Mononuclear cell (primary cell): ENCODE measurements around the gene PDZRN4. TPM values are rescaled to one million over a fixed set of nuclear protein-coding genes. Genes with fewer than 3 reads are reported as not detected.

Source experiments
- H3K27me3 ChIP-seq: 2 replicates; pipeline ENCODE4 v1.6.0; 2011; ENCODE audit warnings: low read length, control low read depth; ENCODE audit not compliant: insufficient read depth
- H3K4me1 ChIP-seq: 2 replicates; pipeline ENCODE4 v1.5.1; 2011; ENCODE audit warnings: mild to moderate bottlenecking, low read length, control low read depth; ENCODE audit not compliant: insufficient read depth
- H3K4me3 ChIP-seq: 2 replicates; pipeline ENCODE4 v1.5.1; 2011; ENCODE audit warnings: mild to moderate bottlenecking, low read length, moderate library complexity
- H3K9me3 ChIP-seq: 2 replicates; pipeline ENCODE4 v1.5.1; 2011; ENCODE audit warnings: low read depth, mild to moderate bottlenecking, control low read depth, low read length
- total RNA-seq: library from RNA; depleted of rRNA; stranded (reverse); fragments of >200 nt; gene quantifications from one replicate; pipeline ENCODE4 v1.2.3, GENCODE V29; 2012

PDZRN4 gene
- total RNA-seq, 1 donor: not detected

DNA sequence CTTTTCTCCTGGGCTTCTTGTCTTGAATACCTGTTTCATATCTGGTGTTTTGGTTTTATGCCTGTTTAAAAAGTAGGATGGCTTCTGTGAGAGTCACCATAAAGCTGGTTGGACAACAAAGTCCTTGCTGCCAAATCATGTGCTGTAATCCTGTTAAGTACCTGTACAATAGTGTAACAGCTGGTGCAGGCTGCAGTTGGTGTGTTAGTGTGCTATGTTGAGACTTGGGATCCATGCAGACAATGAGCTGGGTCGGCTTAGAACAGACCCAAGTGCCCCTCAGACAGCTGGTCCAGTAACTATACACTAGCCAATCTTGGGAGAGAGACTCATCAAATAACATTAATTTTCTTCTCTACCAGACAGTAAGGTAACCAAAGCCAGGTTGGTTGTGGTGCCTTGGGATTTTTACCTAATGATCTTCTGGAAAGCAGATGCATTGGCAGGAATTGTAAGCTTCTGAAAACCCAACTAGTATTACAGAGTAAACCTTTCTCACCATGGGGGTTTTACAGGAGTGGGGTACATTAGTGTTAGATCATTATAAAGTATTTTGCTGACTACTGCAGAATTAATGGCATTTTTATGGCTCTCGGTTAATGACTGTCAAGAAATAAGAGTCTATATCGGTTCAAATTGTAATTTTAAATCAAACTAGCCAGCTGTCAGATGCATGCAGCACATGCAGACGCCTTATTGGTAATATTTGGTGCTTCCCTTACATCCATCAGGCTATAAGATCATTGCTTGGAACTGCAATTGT lies 231.2 kb downstream of the PDZRN4 start:
- H3K9me3 ChIP-seq: no peaks in the 10 kb centered on the region
- H3K27me3 ChIP-seq: no peaks in the 10 kb centered on the region
- no peaks in the 10 kb centered on the region for H3K4me1 ChIP-seq
- no peak overlapping the region for H3K4me3 ChIP-seq

DNA sequence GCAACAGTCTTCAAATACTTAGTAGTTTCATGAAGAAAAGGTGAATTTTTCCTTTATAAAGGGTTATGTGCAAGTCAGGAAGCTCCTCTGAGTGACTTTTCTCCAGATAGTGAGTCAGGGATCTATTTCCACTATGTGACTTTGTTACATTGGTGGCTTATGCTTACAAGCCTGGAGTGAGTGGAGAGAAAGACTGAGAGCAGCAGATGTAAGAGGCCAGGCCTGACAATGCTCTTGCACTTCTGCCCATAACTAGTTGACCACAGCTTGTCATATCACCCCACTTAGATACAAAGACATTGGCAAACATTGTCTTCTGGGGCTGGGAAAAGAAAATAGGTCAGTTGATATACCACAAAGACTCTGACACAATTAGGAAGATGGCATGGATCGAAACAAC lies 236.5 kb downstream of the PDZRN4 start:
- no peak overlapping the region for H3K4me3 ChIP-seq
- H3K4me1 ChIP-seq: no peaks in the 10 kb centered on the region
- H3K27me3 ChIP-seq: no peaks in the 10 kb centered on the region
- H3K9me3 ChIP-seq: no peaks in the 10 kb centered on the region

DNA sequence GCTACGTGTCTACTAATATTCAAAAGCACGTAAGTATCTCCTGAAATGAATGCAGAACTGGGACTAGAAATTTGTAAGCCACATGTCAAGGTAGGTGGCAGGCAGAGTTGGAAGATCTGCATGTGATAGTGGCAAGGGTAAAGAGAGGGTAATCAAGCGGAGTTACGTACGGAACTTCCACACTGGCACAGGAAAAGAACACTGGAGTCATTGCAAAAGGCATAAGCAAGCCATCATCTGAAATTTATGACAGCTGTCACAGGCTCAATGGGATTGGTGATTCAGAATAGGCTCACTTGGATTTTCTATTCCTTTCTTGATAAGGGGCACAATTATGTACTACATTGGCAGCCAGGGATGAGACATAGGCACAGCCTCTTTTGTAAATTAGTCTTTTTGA lies 245.3 kb downstream of the PDZRN4 start:
- no peak overlapping the region for H3K4me3 ChIP-seq
- H3K4me1 ChIP-seq: no peaks in the 10 kb centered on the region
- H3K27me3 ChIP-seq: no peaks in the 10 kb centered on the region
- no peaks in the 10 kb centered on the region for H3K9me3 ChIP-seq

DNA sequence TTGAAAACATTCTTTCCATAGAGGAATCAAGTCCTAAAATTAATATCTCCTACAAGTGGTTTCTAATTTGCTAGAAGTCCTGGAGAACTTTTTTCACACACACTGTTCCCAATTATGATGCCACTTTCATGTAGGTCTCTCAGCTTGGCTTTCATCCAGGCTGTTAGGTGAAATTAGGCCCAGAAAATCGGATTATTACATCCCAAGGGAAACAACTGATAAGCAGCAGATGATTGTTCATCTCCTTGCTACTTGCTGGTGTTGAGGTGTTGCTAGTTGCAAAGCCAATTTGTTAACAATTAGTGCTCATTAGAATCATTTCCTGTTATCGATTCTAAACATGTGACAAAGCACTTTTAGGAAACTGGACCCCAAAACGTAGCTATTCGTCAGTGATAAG lies 248.0 kb downstream of the PDZRN4 start:
- Histone ChIP-seq H3K27me3 (no peaks in the 10 kb centered on the region), H3K9me3 (no peaks in the 10 kb centered on the region), H3K4me1 (no peaks in the 10 kb centered on the region), H3K4me3 (no peak overlapping the region)

DNA sequence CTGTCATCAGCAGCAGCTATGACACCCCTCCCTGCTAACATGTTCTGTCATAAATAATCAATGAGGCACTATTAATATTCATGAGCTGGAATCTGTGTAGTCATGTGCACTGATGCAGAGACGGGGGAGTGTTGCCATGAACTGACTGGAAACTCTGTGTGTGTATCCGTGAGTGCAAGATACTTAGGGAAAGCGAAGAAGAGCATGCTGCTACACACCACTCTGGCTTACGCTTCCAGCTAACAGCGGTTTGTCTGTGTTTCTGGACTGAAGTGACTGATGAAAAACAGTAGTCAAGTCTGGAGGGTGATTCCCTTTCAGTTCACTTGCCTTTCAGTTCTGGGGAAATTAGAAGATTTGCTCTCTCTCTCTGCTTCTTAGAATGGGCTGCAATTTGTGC lies 249.4 kb downstream of the PDZRN4 start:
- Histone ChIP-seq H3K4me1 (no peaks in the 10 kb centered on the region), H3K27me3 (no peaks in the 10 kb centered on the region), H3K9me3 (no peaks in the 10 kb centered on the region), H3K4me3 (no peak overlapping the region)

DNA sequence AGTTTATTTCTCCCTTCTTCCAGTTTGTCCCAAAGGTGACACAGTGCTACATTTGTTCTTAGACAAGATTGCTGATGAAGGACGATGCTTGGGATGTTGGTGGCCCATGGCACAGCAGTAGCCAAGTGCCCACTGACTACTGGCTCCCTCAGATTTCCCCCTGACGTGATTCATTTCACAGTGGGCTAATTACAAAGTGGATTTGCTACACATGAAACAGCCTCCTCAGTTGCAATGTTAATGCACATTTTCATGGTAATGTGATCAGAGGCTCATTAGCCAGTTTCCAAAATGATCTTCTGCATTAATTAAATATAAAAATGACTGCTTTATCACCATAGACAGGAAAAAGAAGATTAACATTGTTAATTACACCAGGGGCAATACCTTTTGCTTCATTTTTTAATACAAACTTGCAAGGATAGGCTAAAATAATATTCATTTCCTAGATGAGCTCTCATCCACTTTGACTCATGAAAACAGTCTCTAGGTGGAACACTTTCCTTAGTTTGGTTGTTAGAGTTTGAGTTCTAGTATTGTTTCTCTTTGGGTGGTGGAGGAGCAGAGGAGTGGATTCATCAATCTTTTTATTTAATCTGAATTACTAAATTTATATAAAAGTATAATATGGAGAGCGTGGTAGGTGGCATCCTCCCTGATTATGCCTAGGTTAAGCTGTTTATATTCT lies 250.9 kb downstream of the PDZRN4 start:
- Histone ChIP-seq H3K4me1 (no peaks in the 10 kb centered on the region), H3K9me3 (no peaks in the 10 kb centered on the region), H3K4me3 (no peak overlapping the region), H3K27me3 (no peaks in the 10 kb centered on the region)

DNA sequence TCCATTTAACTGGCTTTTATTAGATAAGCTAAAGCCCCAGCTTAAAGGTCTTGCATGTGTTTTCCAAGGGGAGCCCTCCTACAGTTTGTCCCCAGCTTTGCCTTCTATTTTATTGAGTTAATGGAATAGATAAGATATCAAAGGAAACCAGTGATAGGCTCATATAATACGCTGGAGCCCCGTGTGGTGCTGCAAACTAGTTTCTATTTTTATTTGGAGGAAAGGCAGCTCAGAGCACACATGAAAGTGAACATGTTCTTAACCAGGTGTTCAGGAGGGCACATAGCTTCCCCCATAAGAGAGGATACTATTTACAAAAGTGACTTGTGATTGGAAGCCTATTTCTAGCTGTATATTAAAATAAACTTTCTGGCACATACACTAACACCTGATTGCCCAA lies 251.7 kb downstream of the PDZRN4 start:
- no peak overlapping the region for H3K4me3 ChIP-seq
- H3K4me1 ChIP-seq: no peaks in the 10 kb centered on the region
- no peaks in the 10 kb centered on the region for H3K9me3 ChIP-seq
- no peaks in the 10 kb centered on the region for H3K27me3 ChIP-seq

DNA sequence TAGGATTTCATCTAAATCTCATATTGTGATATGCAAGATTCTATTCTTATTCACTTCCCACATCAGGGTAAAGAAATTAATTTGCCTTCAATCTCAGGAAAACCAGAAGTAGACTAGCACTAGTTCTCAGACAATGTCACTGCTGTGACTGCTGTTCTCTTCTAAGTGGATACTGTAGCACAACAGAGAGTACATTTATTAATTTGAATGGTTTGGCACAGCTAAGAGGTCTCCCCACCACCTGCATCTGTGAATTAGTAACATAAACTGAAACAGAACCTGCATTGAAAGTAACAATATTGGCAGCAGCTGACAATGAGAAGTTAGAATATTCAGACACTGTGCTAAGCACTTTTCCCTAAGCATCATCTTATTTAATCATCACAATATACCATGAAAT lies 253.1 kb downstream of the PDZRN4 start:
- Histone ChIP-seq H3K9me3 (no peaks in the 10 kb centered on the region), H3K4me3 (no peak overlapping the region), H3K27me3 (no peaks in the 10 kb centered on the region), H3K4me1 (no peaks in the 10 kb centered on the region)

DNA sequence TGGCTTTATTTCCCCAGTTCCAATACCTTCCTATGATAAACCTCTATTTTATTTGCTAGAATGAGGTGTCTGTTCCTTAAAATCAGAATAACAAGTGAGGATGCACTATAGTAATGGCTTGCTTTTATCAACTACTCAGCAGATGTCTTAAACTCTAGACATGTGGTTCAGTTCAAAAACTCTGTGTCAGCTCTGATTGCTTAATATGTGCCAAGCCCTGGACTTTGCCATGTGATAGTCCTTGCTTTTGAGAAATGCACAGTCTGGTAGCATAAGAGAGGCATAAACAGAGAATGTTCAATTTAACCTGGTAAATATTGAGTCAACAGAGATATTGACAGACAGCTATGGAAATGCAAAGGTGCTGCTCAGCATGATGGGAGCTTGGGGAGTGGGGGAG lies 254.8 kb downstream of the PDZRN4 start:
- no peaks in the 10 kb centered on the region for H3K27me3 ChIP-seq
- no peaks in the 10 kb centered on the region for H3K9me3 ChIP-seq
- H3K4me3 ChIP-seq: no peak overlapping the region
- H3K4me1 ChIP-seq: no peaks in the 10 kb centered on the region

DNA sequence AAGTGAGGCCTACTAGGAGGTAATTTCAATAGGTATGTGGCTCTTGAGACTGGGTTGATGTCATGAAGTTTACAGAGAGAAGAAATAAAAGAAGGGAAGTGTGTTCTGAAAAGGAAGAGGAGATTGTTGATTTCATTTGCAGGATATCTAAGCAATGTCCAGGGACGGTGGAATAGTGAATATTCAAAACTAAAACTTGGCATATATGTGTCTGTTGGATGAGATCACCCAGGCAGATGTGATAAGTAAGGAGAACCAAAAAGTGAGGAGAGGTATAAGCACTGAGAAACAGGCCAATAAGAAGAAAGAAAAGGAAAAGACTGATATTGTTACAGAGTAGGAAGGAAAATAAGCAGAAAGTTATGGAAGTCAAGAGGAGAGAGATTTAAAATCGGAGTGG lies 255.6 kb downstream of the PDZRN4 start:
- no peaks in the 10 kb centered on the region for H3K27me3 ChIP-seq
- no peak overlapping the region for H3K4me3 ChIP-seq
- no peaks in the 10 kb centered on the region for H3K4me1 ChIP-seq
- no peaks in the 10 kb centered on the region for H3K9me3 ChIP-seq

DNA sequence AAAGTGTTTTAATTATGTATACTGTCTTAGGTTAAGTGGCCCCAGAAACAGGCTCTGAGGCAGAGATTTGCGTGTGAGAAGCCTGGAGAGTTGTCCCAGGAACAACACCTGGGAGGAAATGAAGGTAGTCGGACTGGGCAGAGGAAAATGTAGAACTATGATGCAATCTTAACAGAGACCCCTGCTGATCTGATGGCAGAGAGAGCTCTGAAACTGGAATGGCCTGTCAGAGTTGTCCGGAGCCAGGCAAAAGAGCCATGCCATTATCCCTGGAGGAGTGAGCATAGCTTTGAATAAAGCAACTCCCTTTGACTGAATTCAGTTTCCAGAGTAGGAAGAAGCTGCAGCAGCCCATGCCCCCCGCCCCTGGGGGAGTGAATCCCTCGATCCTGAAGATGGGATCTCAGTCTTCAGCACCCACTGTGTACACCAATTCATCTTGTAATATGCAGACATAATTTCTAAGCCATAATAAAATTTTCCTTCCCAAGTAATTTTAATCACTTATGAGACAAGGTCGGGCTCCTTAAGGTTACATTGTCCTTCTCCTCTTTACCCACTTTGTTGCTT lies 264.8 kb downstream of the PDZRN4 start:
- H3K4me1 ChIP-seq: no peaks in the 10 kb centered on the region
- no peak overlapping the region for H3K4me3 ChIP-seq
- H3K9me3 ChIP-seq: no peaks in the 10 kb centered on the region
- no peaks in the 10 kb centered on the region for H3K27me3 ChIP-seq

DNA sequence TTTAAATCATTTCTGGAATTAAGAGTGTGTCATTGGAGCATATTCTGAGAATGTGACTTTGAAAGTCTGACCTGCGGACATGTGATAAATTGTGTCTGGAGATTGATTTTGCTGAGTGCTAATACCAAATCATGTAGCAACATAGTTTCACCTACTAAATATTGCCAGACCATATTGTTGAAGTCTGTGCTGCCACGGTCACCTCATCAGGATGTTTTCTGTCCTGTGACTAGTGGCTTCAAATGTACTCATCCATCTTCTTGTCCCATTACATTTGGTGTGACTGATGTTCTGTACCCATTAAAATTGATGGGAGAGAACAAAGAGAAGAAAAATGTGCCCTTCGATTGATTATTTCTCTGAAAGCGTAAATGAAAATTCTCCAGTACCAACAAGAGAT lies 265.3 kb downstream of the PDZRN4 start:
- no peaks in the 10 kb centered on the region for H3K27me3 ChIP-seq
- H3K9me3 ChIP-seq: no peaks in the 10 kb centered on the region
- H3K4me3 ChIP-seq: no peak overlapping the region
- H3K4me1 ChIP-seq: no peaks in the 10 kb centered on the region

DNA sequence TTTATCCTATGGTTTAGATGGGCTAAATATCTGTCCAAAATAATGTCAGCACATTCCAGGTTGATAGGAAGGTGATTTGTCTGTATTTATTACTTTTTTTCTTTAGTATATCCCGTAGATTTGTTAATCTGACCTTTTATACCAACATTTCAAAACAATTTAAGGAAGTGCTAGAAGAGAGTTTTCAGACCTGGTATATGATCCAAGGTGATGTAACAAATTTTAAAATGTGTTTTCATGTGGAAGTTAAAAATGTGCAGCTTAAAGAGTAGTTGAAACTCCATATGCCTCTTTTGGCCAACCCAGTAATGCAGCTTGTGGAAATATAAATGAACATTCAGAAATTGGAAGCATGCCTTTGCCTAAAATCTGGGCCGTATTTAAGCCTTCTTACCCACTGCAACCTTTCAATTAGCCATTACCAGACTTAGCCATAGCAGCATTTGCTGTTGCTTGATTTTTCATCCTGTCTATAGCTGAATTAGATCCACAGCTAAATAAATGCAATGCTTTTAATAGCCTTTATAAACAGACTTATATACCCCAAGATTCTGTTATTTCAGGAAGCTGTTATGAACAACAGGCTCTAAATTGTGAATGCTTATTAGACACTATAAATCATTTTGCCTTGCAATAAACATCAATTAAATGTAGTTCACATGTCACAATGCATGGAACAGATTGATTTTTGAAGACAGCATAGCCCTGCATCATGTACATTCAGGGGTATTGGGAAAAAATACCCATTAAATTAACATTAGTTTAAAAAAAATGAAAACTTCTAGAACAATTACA lies 271.2 kb downstream of the PDZRN4 start:
- H3K4me1 ChIP-seq: no peaks in the 10 kb centered on the region
- H3K4me3 ChIP-seq: no peak overlapping the region
- no peaks in the 10 kb centered on the region for H3K27me3 ChIP-seq
- no peaks in the 10 kb centered on the region for H3K9me3 ChIP-seq

DNA sequence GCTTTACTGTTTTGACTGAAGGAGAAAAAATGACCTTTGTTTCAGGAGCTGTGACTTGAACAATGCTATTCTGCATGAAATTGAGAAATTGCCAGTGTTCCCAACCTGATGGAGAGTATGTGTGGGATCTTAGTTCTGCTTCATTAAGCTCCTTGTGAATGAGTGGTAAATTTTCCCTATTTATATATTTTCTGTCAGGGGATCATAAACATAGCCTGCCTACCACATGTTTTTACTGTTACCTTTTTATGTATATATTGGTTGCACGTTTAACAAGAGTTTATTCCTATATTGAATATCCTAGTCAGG lies 271.7 kb downstream of the PDZRN4 start:
- no peak overlapping the region for H3K4me3 ChIP-seq
- H3K27me3 ChIP-seq: no peaks in the 10 kb centered on the region
- no peaks in the 10 kb centered on the region for H3K4me1 ChIP-seq
- H3K9me3 ChIP-seq: no peaks in the 10 kb centered on the region

DNA sequence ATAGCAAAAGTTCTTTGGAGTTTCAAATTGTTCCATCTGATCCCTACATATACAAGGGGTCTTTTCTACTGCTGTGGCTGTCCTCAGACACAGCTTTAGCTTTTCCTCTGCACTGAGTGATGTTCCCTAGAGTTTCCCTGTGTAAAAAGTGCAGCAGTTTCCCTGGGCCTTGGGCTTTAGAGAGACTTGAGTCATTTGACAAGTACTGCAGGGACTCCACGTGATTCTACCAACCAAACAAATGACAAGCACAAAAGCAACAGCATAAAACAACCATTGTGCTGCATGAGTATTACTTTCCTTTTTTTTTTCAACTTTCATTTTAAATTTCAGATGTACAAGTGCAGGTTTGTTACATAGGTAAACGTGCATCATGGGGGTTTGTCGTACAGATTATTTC lies 272.8 kb downstream of the PDZRN4 start:
- Histone ChIP-seq H3K27me3 (no peaks in the 10 kb centered on the region), H3K4me1 (no peaks in the 10 kb centered on the region), H3K9me3 (no peaks in the 10 kb centered on the region), H3K4me3 (no peak overlapping the region)
